ENCODE measurements around the gene SH3PXD2A. TPM values are rescaled to one million over a fixed set of nuclear protein-coding genes. Genes with fewer than 3 reads are reported as not detected.

SH3PXD2A gene
- total RNA-seq, 1 donor from 2014 or later = 2.3 TPM

GRCh38 chr10:103803941-103804340 lies 51.4 kb downstream of the SH3PXD2A start:
- H2AFZ ChIP-seq (replicated peaks) = no peak overlapping the region
- Mint-ChIP-seq H3K27me3 (ENCODE audit: insufficient read depth, low read depth) (peaks cover 31% of the 10 kb centered on the region), H3K4me3 (no peak overlapping the region), H3K36me3 (peaks cover 20% of the 10 kb centered on the region), H3K9me3 (no peaks in the 10 kb centered on the region), H3K27ac (no peak overlapping the region), H3K4me1 (peaks cover 48% of the 10 kb centered on the region)
- H4K20me1 ChIP-seq (ENCODE audit: low read depth) = peaks cover 9% of the 10 kb centered on the region
- peaks cover 34% of the 10 kb centered on the region for H3F3A ChIP-seq (ENCODE audit: low read depth)
- no peak overlapping the region for H3K4me3 ChIP-seq
- no peaks in the 10 kb centered on the region for H3K79me2 ChIP-seq (ENCODE audit: low read depth)
- TF ChIP-seq EZH2 (IDR thresholded peaks at IDR 0.05) = no peak
- TF ChIP-seq CTCF (IDR thresholded peaks at IDR 0.05) = no peak
- no peak for TF ChIP-seq EZH2phosphoT487 (IDR thresholded peaks at IDR 0.05)
- H3K27ac ChIP-seq = no peak overlapping the region
- H3K9ac ChIP-seq = no peak overlapping the region
- no peaks in the 10 kb centered on the region for H3K27me3 ChIP-seq
- H3K36me3 ChIP-seq = no peaks in the 10 kb centered on the region
- H3K4me1 ChIP-seq = peaks cover 43% of the 10 kb centered on the region
- H3K9me3 ChIP-seq (ENCODE audit: low read depth) = no peaks in the 10 kb centered on the region
- no peak for DNase-seq (ENCODE audit: low spot score)
- H3K4me2 ChIP-seq = no peak overlapping the region

- Histone ChIP-seq H3F3A (ENCODE audit: low read depth) (peaks cover 34% of the 10 kb centered on the region), H3K79me2 (ENCODE audit: low read depth) (no peaks in the 10 kb centered on the region), H3K9me3 (ENCODE audit: low read depth) (no peaks in the 10 kb centered on the region), H3K4me2 (no peak overlapping the region), H3K4me1 (peaks cover 43% of the 10 kb centered on the region), H3K9ac (no peak overlapping the region), H3K27ac (no peak overlapping the region), H3K27me3 (no peaks in the 10 kb centered on the region), H3K36me3 (no peaks in the 10 kb centered on the region), H4K20me1 (ENCODE audit: low read depth) (peaks cover 9% of the 10 kb centered on the region), H2AFZ (replicated peaks) (no peak overlapping the region), H3K4me3 (no peak overlapping the region)
- peaks cover 19% of the 10 kb centered on the region for H3K36me3 Mint-ChIP-seq
- H3K9me3 Mint-ChIP-seq = no peaks in the 10 kb centered on the region
- no peak for DNase-seq (ENCODE audit: low spot score)
- H3K27me3 Mint-ChIP-seq (ENCODE audit: insufficient read depth, low read depth) = peaks cover 27% of the 10 kb centered on the region
- no peak overlapping the region for H3K27ac Mint-ChIP-seq
- H3K4me3 Mint-ChIP-seq = no peak overlapping the region
- H3K4me1 Mint-ChIP-seq = peaks cover 44% of the 10 kb centered on the region
- no peak for TF ChIP-seq CTCF (IDR thresholded peaks at IDR 0.05)
- TF ChIP-seq EZH2phosphoT487 (IDR thresholded peaks at IDR 0.05) = no peak
- TF ChIP-seq EZH2 (IDR thresholded peaks at IDR 0.05) = no peak
These were observed 52.6 kb downstream of the SH3PXD2A start for GRCh38 chr10:103802637-103803353.

GRCh38 chr10:103802081-103802480 lies 53.3 kb downstream of the SH3PXD2A start:
- Mint-ChIP-seq H3K36me3 (peaks cover 21% of the 10 kb centered on the region), H3K27me3 (ENCODE audit: insufficient read depth, low read depth) (peaks cover 22% of the 10 kb centered on the region), H3K4me1 (peaks cover 42% of the 10 kb centered on the region)

More at GRCh38 chr10:103802081-103802480, 53.3 kb downstream of the SH3PXD2A start:
- no peak overlapping the region for H3K27ac ChIP-seq
- no peak overlapping the region for H3K27ac Mint-ChIP-seq
- no peak for DNase-seq (ENCODE audit: low spot score)
- no peak overlapping the region for H3K9ac ChIP-seq
- no peak overlapping the region for H3K4me3 Mint-ChIP-seq
- no peaks in the 10 kb centered on the region for H3K27me3 ChIP-seq
- H3K4me2 ChIP-seq = no peak overlapping the region
- peaks cover 34% of the 10 kb centered on the region for H3F3A ChIP-seq (ENCODE audit: low read depth)
- peaks cover 43% of the 10 kb centered on the region for H3K4me1 ChIP-seq
- H3K4me3 ChIP-seq = no peak overlapping the region
- H3K36me3 ChIP-seq = no peaks in the 10 kb centered on the region
- H4K20me1 ChIP-seq (ENCODE audit: low read depth) = peaks cover 9% of the 10 kb centered on the region
- no peak for TF ChIP-seq EZH2 (IDR thresholded peaks at IDR 0.05)
- no peak for TF ChIP-seq EZH2phosphoT487 (IDR thresholded peaks at IDR 0.05)
- no peaks in the 10 kb centered on the region for H3K9me3 Mint-ChIP-seq
- no peak overlapping the region for H2AFZ ChIP-seq (replicated peaks)
- no peaks in the 10 kb centered on the region for H3K9me3 ChIP-seq (ENCODE audit: low read depth)
- H3K79me2 ChIP-seq (ENCODE audit: low read depth) = no peaks in the 10 kb centered on the region

Data from neural progenitor cell (in vitro differentiated cells).